HCT116 (cell line): ENCODE data around the gene DAPK1. TPM values are rescaled to one million over a fixed set of nuclear protein-coding genes. Genes with fewer than 3 reads are reported as not detected.

Source experiments
- ATAC-seq: fragments of 200-7000 bp; cut with Tn5 transposase; 2 replicates; pipeline ENCODE4 v1.9.1; 2020; ENCODE audit warnings: mild to moderate bottlenecking, moderate library complexity
- BruUV-seq: library from RNA; stranded (reverse); fragments of 400-500 nt; replicated peaks from 2 replicates; lab custom pipeline; 2021; lab: Mats Ljungman, UMichigan
- CTCF ChIA-PET: fragments of 300-600 bp; sonication (Branson Sonifier 250); formaldehyde crosslinking; loops from one replicate; lab custom pipeline; 2021; ENCODE audit warnings: antibody characterized with exemption; lab: Charles Lee
- POLR2A ChIA-PET: fragments of 300-600, 350-600 bp; sonication (Branson Sonifier 250); formaldehyde crosslinking; loops from one replicate; lab custom pipeline; 2021; ENCODE audit warnings: antibody characterized with exemption; lab: Charles Lee
- RAD21 ChIA-PET, 2 experiments: fragments of 300-600 bp; sonication (Branson Sonifier 250); formaldehyde crosslinking; loops; one replicate each; lab custom pipeline; 2023; ENCODE audit warnings: low total read pairs in 2 of 2; ENCODE audit not compliant: uncharacterized antibody in 2 of 2, unreplicated experiment in 2 of 2, low non-redundant PET in 1 of 2; lab: Charles Lee
- DNase-seq: peaks from one replicate; pipeline ENCODE4 v3.0.0-alpha.2; 2010; ENCODE audit warnings: low read depth, low spot score
- H2AFZ ChIP-seq: fragments of 200-600 bp; shearing (Covaris generic), sonication (generic); 2 replicates; pipeline ENCODE4 v1.6.1; 2017; ENCODE audit warnings: low read depth, mixed run types, mixed read lengths, antibody characterized with exemption, low read length; ENCODE audit not compliant: poor library complexity, severe bottlenecking
- H3K27ac ChIP-seq: 2 replicates; pipeline ENCODE4 v1.5.1; 2012; ENCODE audit warnings: low read depth, low read length
- H3K27me3 ChIP-seq: fragments of 200-600 bp; sonication (generic); 2 replicates; pipeline ENCODE4 v1.6.1; 2016; ENCODE audit warnings: mixed run types, low read length, mixed read lengths; ENCODE audit not compliant: insufficient read depth
- H3K36me3 ChIP-seq, 2 experiments: fragments of 200-500 bp in 1 of 2; fragments of 200-600 bp in 1 of 2; sonication (Bioruptor generic) in 1 of 2; sonication (generic) in 1 of 2; 2 replicates each; pipeline versions ENCODE4 v1.5.1 to v1.6.1; 2014 to 2016; ENCODE audit warnings: low read length in 2 of 2, inconsistent platforms in 1 of 2, mixed read lengths in 1 of 2, mixed run types in 1 of 2; ENCODE audit not compliant: insufficient read depth in 2 of 2, control insufficient read depth in 1 of 2
- H3K4me1 ChIP-seq, 2 experiments: fragments of 200-600 bp in 1 of 2; sonication (generic) in 1 of 2; 2 replicates each; pipeline versions ENCODE4 v1.5.1 to v1.6.1; 2012 to 2017; ENCODE audit warnings: low read length in 2 of 2, inconsistent platforms in 1 of 2, mild to moderate bottlenecking in 1 of 2, mixed read lengths in 1 of 2, mixed run types in 1 of 2, moderate library complexity in 1 of 2; ENCODE audit not compliant: insufficient read depth in 2 of 2, control insufficient read depth in 1 of 2
- H3K4me2 ChIP-seq: fragments of 200-600 bp; sonication (generic); 2 replicates; pipeline ENCODE4 v1.6.1; 2017; ENCODE audit warnings: mixed run types, low read length, mixed read lengths
- H3K4me3 ChIP-seq, 2 experiments: fragments of 200-600 bp in 1 of 2; sonication (generic) in 1 of 2; replicated peaks in 1 of 2; 2 replicates each; pipeline ENCODE4 v1.5.1; 2011 to 2016; ENCODE audit warnings: low read length in 2 of 2, control low read depth in 1 of 2, low read depth in 1 of 2, mild to moderate bottlenecking in 1 of 2, mixed read lengths in 1 of 2, mixed run types in 1 of 2
- H3K79me2 ChIP-seq: fragments of 200-600 bp; sonication (generic); 2 replicates; pipeline ENCODE4 v1.6.1; 2017; ENCODE audit warnings: mild to moderate bottlenecking, mixed run types, low read length, moderate library complexity, mixed read lengths; ENCODE audit not compliant: insufficient read depth
- H3K9ac ChIP-seq: fragments of 200-600 bp; sonication (generic); 2 replicates; pipeline ENCODE4 v1.6.1; 2016; ENCODE audit warnings: low read length, mixed read lengths
- H3K9me2 ChIP-seq: fragments of 200-600 bp; sonication (generic), shearing (Covaris generic); 2 replicates; pipeline ENCODE4 v1.6.1; 2017; ENCODE audit warnings: mixed run types, mild to moderate bottlenecking, moderate library complexity; ENCODE audit not compliant: insufficient read depth
- H3K9me3 ChIP-seq, 2 experiments: fragments of 200-500 bp in 1 of 2; fragments of 200-600 bp in 1 of 2; sonication (Bioruptor generic) in 1 of 2; sonication (generic) in 1 of 2; 2 replicates each; pipeline ENCODE4 v1.6.1; 2014 to 2017; ENCODE audit warnings: low read length in 2 of 2, mixed read lengths in 2 of 2, inconsistent platforms in 1 of 2, low read depth in 1 of 2, mild to moderate bottlenecking in 1 of 2, mixed run types in 1 of 2, moderate library complexity in 1 of 2; ENCODE audit not compliant: control insufficient read depth in 1 of 2, insufficient read depth in 1 of 2
- H4K20me1 ChIP-seq: fragments of 200-600 bp; sonication (generic), shearing (Covaris generic); 2 replicates; pipeline ENCODE4 v1.6.1; 2017; ENCODE audit warnings: mixed run types, mild to moderate bottlenecking, moderate library complexity; ENCODE audit not compliant: insufficient read depth
- CBX3 ChIP-seq: IDR thresholded peaks from 2 replicates; pipeline ENCODE4 v1.6.1; 2012; ENCODE audit warnings: low read depth
- CEBPB ChIP-seq: IDR thresholded peaks from 2 replicates; pipeline ENCODE4 v1.6.1; 2012; ENCODE audit warnings: low read depth
- EGR1 ChIP-seq: IDR thresholded peaks from 2 replicates; pipeline ENCODE4 v1.6.1; 2012; ENCODE audit warnings: low read depth
- JUND ChIP-seq: IDR thresholded peaks from 2 replicates; pipeline ENCODE4 v1.6.1; 2012
- POLR2A ChIP-seq: IDR thresholded peaks from 2 replicates; pipeline ENCODE4 v1.7.0; 2011; ENCODE audit warnings: borderline replicate concordance; ENCODE audit not compliant: insufficient read depth, insufficient read length; ENCODE audit errors: extremely low read depth
- POLR2AphosphoS5 ChIP-seq: IDR thresholded peaks from 2 replicates; pipeline ENCODE4 v1.6.1; 2011; ENCODE audit warnings: mild to moderate bottlenecking, low read depth, low read length, moderate library complexity
- RAD21 ChIP-seq: IDR thresholded peaks from 2 replicates; pipeline ENCODE4 v1.6.1; 2012; ENCODE audit warnings: low read depth, mild to moderate bottlenecking
- TCF7L2 ChIP-seq: IDR thresholded peaks from 2 replicates; pipeline ENCODE4 v1.7.0; 2011; ENCODE audit warnings: borderline replicate concordance, inconsistent platforms; ENCODE audit not compliant: insufficient read depth, insufficient read length; ENCODE audit errors: extremely low read depth
- YY1 ChIP-seq: IDR thresholded peaks from 2 replicates; pipeline ENCODE4 v1.6.1; 2011; ENCODE audit warnings: low read length, low read depth, moderate library complexity, mild to moderate bottlenecking; ENCODE audit not compliant: insufficient replicate concordance; ENCODE audit errors: extremely low read depth
- ZFX ChIP-seq: fragments of 450-650 bp; IDR thresholded peaks from 2 replicates; pipeline ENCODE4 v1.6.1; 2017
- intact Hi-C: fragments of 100-400 bp; cut with micrococcal nuclease; formaldehyde crosslinking; loops from 2 replicates; pipeline ENCODE4 v1.10.0; 2022
- total RNA-seq: library from RNA; stranded (reverse); gene quantifications from one replicate; pipeline ENCODE4 v1.2.1, GENCODE V29; 2021; ENCODE audit not compliant: unreplicated experiment
- TF ChIP-seq, protein P1 (sequence below): IDR thresholded peaks from 2 replicates; pipeline ENCODE4 v1.6.1; 2012
- TF ChIP-seq, protein P2 (sequence below), 3 experiments: fragments of 200-600 bp in 1 of 3; sonication (generic) in 1 of 3; IDR thresholded peaks in 2 of 3; conservative IDR thresholded peaks in 1 of 3; 2 replicates each; pipeline ENCODE4 v1.5.1; 2012 to 2017; ENCODE audit warnings: low read depth in 2 of 3, low read length in 2 of 3, antibody characterized with exemption in 1 of 3, borderline replicate concordance in 1 of 3, control low read depth in 1 of 3, mild to moderate bottlenecking in 1 of 3, mixed read lengths in 1 of 3, mixed run types in 1 of 3, moderate library complexity in 1 of 3; ENCODE audit not compliant: insufficient read depth in 1 of 3
- TF ChIP-seq, protein P3 (sequence below): IDR thresholded peaks from 2 replicates; pipeline ENCODE4 v1.6.1; 2011; ENCODE audit warnings: mild to moderate bottlenecking, low read length, moderate library complexity; ENCODE audit not compliant: insufficient replicate concordance; ENCODE audit errors: extremely low read depth
- TF ChIP-seq, protein P4 (sequence below): IDR thresholded peaks from 2 replicates; pipeline ENCODE4 v1.6.1; 2012

DAPK1 gene
- total RNA-seq, 1 experiment from 2014 or later, result 5.6 TPM

DNA sequence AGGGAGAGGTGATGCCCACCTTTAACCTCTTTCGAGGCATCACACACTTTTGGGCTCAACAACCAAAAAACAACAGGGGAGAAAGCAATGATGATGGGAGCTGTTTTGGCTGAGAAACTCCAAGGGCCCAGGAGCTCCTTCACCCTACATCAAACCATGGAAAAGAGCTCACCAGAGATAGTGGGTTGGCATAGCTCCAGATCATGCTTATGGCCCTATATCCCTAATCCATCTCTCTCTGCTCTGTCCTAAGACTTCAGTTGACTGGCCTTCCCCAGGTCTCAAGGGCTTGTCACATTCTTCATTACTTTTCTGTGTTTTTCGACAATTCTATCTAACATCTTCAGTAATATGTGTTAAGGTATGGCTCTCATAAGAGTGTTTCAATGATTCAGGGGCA lies 222.5 kb downstream of the DAPK1 start:
- no peak overlapping the region for H3K27ac ChIP-seq
- TF ChIP-seq TCF7L2 (no peak), YY1 (no peak), POLR2A (no peak), RAD21 (no peak), JUND (no peak), ZFX (no peak)
- TF ChIP-seq, protein P1, sequence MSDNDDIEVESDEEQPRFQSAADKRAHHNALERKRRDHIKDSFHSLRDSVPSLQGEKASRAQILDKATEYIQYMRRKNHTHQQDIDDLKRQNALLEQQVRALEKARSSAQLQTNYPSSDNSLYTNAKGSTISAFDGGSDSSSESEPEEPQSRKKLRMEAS, result no peak
- H3K36me3 ChIP-seq, result no peaks in the 10 kb centered on the region
- intact Hi-C loops, result no loop called here
- no peak overlapping the region for H3K9ac ChIP-seq
- RAD21 ChIA-PET, result no interaction called here
- no peak overlapping the region for H3K4me2 ChIP-seq
- H4K20me1 ChIP-seq, result no peaks in the 10 kb centered on the region
- no peak overlapping the region for H2AFZ ChIP-seq
- no TSS peak for BruUV-seq
- CTCF ChIA-PET, result no interaction called here
- H3K9me3 ChIP-seq, result no peaks in the 10 kb centered on the region
- no peak for DNase-seq
- no peaks in the 10 kb centered on the region for H3K79me2 ChIP-seq
- ATAC-seq, result no peak
- no peak overlapping the region for H3K4me3 ChIP-seq
- POLR2A ChIA-PET, result no interaction called here
- no peaks in the 10 kb centered on the region for H3K4me1 ChIP-seq
- H3K27me3 ChIP-seq, result no peaks in the 10 kb centered on the region
- no peaks in the 10 kb centered on the region for H3K9me2 ChIP-seq

DNA sequence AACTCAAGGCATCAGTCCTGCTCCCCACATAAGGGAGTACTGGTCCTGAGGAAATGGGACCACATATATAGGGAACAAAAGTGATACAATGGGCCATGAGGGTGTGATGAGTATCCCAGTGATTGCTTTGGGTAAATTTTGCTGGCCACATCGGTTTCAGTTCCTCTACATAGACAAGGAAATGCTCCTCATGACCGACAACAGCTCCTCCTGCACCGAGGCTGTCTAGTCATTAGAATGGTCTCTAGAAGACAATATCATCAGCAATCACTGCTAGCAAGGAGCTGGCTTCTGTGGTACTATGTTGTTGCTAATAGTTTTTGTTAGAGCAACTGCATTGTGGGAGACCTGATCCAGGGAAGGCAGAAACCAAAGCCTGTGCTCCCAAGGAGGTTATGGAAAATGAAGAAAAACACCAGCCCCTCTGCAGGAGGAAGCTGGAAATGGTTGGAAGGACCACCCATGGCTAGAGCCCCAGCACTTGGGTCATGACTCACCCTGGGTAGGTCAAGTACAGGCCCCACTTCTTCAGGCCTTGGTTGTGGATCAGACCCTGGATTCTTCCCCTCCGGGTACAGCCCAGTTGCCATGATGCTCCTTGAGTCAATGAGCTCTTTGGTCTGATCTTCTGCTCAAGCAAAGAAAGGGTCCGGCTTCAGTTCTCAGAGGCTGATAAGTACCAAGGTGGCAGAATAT lies 224.9 kb downstream of the DAPK1 start:
- 0 out of 4 replicates have a peak, but pooled peaks cover 0 to under 1% of the 10 kb centered on the region in 2 experiments for H3K36me3 ChIP-seq
- H4K20me1 ChIP-seq, result no peaks in the 10 kb centered on the region
- H3K4me2 ChIP-seq, result no peak overlapping the region
- intact Hi-C loops, result no loop called here
- no peak overlapping the region for H3K27ac ChIP-seq
- H3K9ac ChIP-seq, result no peak overlapping the region
- H3K4me1 ChIP-seq, result peaks cover 7 to 14% of the 10 kb centered on the region in 2 experiments; a peak in 3 of 4 replicates
- RAD21 ChIA-PET, result no interaction called here
- no peak overlapping the region for H3K4me3 ChIP-seq
- CTCF ChIA-PET, result no interaction called here
- H3K79me2 ChIP-seq, result no peaks in the 10 kb centered on the region
- POLR2A ChIA-PET, result no interaction called here
- H2AFZ ChIP-seq, result no peak overlapping the region
- no peak for ATAC-seq
- H3K27me3 ChIP-seq, result no peaks in the 10 kb centered on the region
- no peak for DNase-seq
- H3K9me2 ChIP-seq, result no peaks in the 10 kb centered on the region
- no peaks in the 10 kb centered on the region for H3K9me3 ChIP-seq
- no TSS peak for BruUV-seq
- TF ChIP-seq CEBPB, result no peak
- no peak for TF ChIP-seq EGR1
- no peak for TF ChIP-seq POLR2AphosphoS5
- TF ChIP-seq POLR2A, result no peak
- TF ChIP-seq, protein P1, result no peak
- TF ChIP-seq, protein P2, sequence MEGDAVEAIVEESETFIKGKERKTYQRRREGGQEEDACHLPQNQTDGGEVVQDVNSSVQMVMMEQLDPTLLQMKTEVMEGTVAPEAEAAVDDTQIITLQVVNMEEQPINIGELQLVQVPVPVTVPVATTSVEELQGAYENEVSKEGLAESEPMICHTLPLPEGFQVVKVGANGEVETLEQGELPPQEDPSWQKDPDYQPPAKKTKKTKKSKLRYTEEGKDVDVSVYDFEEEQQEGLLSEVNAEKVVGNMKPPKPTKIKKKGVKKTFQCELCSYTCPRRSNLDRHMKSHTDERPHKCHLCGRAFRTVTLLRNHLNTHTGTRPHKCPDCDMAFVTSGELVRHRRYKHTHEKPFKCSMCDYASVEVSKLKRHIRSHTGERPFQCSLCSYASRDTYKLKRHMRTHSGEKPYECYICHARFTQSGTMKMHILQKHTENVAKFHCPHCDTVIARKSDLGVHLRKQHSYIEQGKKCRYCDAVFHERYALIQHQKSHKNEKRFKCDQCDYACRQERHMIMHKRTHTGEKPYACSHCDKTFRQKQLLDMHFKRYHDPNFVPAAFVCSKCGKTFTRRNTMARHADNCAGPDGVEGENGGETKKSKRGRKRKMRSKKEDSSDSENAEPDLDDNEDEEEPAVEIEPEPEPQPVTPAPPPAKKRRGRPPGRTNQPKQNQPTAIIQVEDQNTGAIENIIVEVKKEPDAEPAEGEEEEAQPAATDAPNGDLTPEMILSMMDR (IDR thresholded peaks at IDR 0.05 in 2 of 3, conservative IDR thresholded peaks at IDR 0.05 in 1 of 3; ENCODE audit: borderline replicate concordance in 1 of 3, insufficient read depth in 1 of 3, low read depth in 2 of 3, low read length in 2 of 3), result no peak
- TF ChIP-seq, protein P3, sequence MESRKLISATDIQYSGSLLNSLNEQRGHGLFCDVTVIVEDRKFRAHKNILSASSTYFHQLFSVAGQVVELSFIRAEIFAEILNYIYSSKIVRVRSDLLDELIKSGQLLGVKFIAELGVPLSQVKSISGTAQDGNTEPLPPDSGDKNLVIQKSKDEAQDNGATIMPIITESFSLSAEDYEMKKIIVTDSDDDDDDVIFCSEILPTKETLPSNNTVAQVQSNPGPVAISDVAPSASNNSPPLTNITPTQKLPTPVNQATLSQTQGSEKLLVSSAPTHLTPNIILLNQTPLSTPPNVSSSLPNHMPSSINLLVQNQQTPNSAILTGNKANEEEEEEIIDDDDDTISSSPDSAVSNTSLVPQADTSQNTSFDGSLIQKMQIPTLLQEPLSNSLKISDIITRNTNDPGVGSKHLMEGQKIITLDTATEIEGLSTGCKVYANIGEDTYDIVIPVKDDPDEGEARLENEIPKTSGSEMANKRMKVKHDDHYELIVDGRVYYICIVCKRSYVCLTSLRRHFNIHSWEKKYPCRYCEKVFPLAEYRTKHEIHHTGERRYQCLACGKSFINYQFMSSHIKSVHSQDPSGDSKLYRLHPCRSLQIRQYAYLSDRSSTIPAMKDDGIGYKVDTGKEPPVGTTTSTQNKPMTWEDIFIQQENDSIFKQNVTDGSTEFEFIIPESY, result no peak
- TF ChIP-seq CBX3, result no peak
- no peak for TF ChIP-seq TCF7L2
- no peak for TF ChIP-seq RAD21
- TF ChIP-seq, protein P4, sequence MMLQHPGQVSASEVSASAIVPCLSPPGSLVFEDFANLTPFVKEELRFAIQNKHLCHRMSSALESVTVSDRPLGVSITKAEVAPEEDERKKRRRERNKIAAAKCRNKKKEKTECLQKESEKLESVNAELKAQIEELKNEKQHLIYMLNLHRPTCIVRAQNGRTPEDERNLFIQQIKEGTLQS, result no peak
- no peak for TF ChIP-seq YY1
- TF ChIP-seq ZFX, result no peak
